ENCODE measurements around the gene SCARF2. TPM values are rescaled to one million over a fixed set of nuclear protein-coding genes. Genes with fewer than 3 reads are reported as not detected.

SCARF2 gene
- total and polyA plus RNA-seq, 2 experiments from 2014 or later, result 7.9 to 45.6 TPM

- no peak for DNase-seq
- H3K36me3 ChIP-seq (ENCODE audit: low read depth), result no peaks in the 10 kb centered on the region
- no peaks in the 10 kb centered on the region for H4K20me1 ChIP-seq (ENCODE audit: insufficient read depth)
- H3K9me3 ChIP-seq (ENCODE audit: low read depth), result no peaks in the 10 kb centered on the region
- H3K27ac ChIP-seq, result no peak overlapping the region
- no peak overlapping the region for H3K9ac ChIP-seq
- no peaks in the 10 kb centered on the region for H3K9me2 ChIP-seq (ENCODE audit: insufficient read depth)
- in situ Hi-C loops (cut with MboI), result no loop called here
- 0 out of 2 replicates have a peak, but pooled peaks cover 5% of the 10 kb centered on the region for H3K4me1 ChIP-seq (ENCODE audit: insufficient read depth)
- H2AFZ ChIP-seq, result no peak overlapping the region
- no peak overlapping the region for H3K4me3 ChIP-seq
- no peaks in the 10 kb centered on the region for H3K27me3 ChIP-seq (replicated peaks; ENCODE audit: insufficient read depth)
- no peaks in the 10 kb centered on the region for H3K79me2 ChIP-seq (ENCODE audit: insufficient read depth)
- whole genome bisulfite sequencing, 2 experiments (ENCODE audit: low coverage in 1 of 2, low lambda C conversion rate in 2 of 2, missing lambda C conversion rate in 2 of 2), result 85 to 93% methylated on average over 3 of the region's 3 CpGs
- H3F3A ChIP-seq (ENCODE audit: insufficient read depth), result no peaks in the 10 kb centered on the region
- H3K4me2 ChIP-seq (ENCODE audit: unreplicated experiment), result no peak overlapping the region
- TF ChIP-seq EZH2 (IDR thresholded peaks at IDR 0.05; ENCODE audit: insufficient read depth, poor library complexity, severe bottlenecking) (no peak), EZH2phosphoT487 (IDR thresholded peaks at IDR 0.05; ENCODE audit: insufficient read depth, low read depth) (no peak)
Observed at GRCh38 chr22:20456722-20457076, 19.1 kb upstream of the SCARF2 start.

GRCh38 chr22:20456064-20456721, 18.6 kb upstream of the SCARF2 start:
- H3K9ac ChIP-seq, result peak overlapping the region; percentile 6; the same call in 1 of the 2 replicates
- H3K27ac ChIP-seq, result no peak overlapping the region
- no peaks in the 10 kb centered on the region for H3K9me3 ChIP-seq (ENCODE audit: low read depth)
- no peak overlapping the region for H3K4me2 ChIP-seq (ENCODE audit: unreplicated experiment)
- no peaks in the 10 kb centered on the region for H3K36me3 ChIP-seq (ENCODE audit: low read depth)
- no peaks in the 10 kb centered on the region for H3F3A ChIP-seq (ENCODE audit: insufficient read depth)
- TF ChIP-seq EZH2phosphoT487 (IDR thresholded peaks at IDR 0.05; ENCODE audit: insufficient read depth, low read depth) (no peak), EZH2 (IDR thresholded peaks at IDR 0.05; ENCODE audit: insufficient read depth, poor library complexity, severe bottlenecking) (no peak)
- no peak overlapping the region for H2AFZ ChIP-seq
- WGBS, 2 experiments (ENCODE audit: low coverage in 1 of 2, low lambda C conversion rate in 2 of 2, missing lambda C conversion rate in 2 of 2), result 12 to 16% methylated on average over 6 of the region's 6 CpGs
- no peaks in the 10 kb centered on the region for H4K20me1 ChIP-seq (ENCODE audit: insufficient read depth)
- H3K27me3 ChIP-seq (replicated peaks; ENCODE audit: insufficient read depth), result no peaks in the 10 kb centered on the region
- H3K79me2 ChIP-seq (ENCODE audit: insufficient read depth), result no peaks in the 10 kb centered on the region
- in situ Hi-C loops (cut with MboI), result no loop called here
- H3K4me1 ChIP-seq (ENCODE audit: insufficient read depth), result 0 out of 2 replicates have a peak, but pooled peaks cover 5% of the 10 kb centered on the region
- no peak overlapping the region for H3K4me3 ChIP-seq
- no peaks in the 10 kb centered on the region for H3K9me2 ChIP-seq (ENCODE audit: insufficient read depth)
- peak; percentile 93 for DNase-seq

- Histone ChIP-seq H3K27ac (no peak overlapping the region), H2AFZ (no peak overlapping the region), H3K9me2 (ENCODE audit: insufficient read depth) (no peaks in the 10 kb centered on the region), H4K20me1 (ENCODE audit: insufficient read depth) (no peaks in the 10 kb centered on the region), H3K79me2 (ENCODE audit: insufficient read depth) (no peaks in the 10 kb centered on the region), H3K4me3 (no peak overlapping the region), H3F3A (ENCODE audit: insufficient read depth) (no peaks in the 10 kb centered on the region), H3K4me2 (ENCODE audit: unreplicated experiment) (no peak overlapping the region), H3K27me3 (replicated peaks; ENCODE audit: insufficient read depth) (no peaks in the 10 kb centered on the region), H3K4me1 (ENCODE audit: insufficient read depth) (0 out of 2 replicates have a peak, but pooled peaks cover 5% of the 10 kb centered on the region), H3K36me3 (ENCODE audit: low read depth) (no peaks in the 10 kb centered on the region), H3K9ac (peak overlapping the region; percentile 6; the same call in 1 of the 2 replicates), H3K9me3 (ENCODE audit: low read depth) (no peaks in the 10 kb centered on the region)
- no peak for TF ChIP-seq EZH2 (IDR thresholded peaks at IDR 0.05; ENCODE audit: insufficient read depth, poor library complexity, severe bottlenecking)
- no peak for TF ChIP-seq EZH2phosphoT487 (IDR thresholded peaks at IDR 0.05; ENCODE audit: insufficient read depth, low read depth)
- peak; percentile 30 for DNase-seq
- 80 to 82% methylated on average over 8 of the region's 8 CpGs for WGBS, 2 experiments (ENCODE audit: low coverage in 1 of 2, low lambda C conversion rate in 2 of 2, missing lambda C conversion rate in 2 of 2)
- in situ Hi-C loops (cut with MboI), result no loop called here
Observed at GRCh38 chr22:20455709-20456063, 18.1 kb upstream of the SCARF2 start.

GRCh38 chr22:20453222-20453621, 15.6 kb upstream of the SCARF2 start:
- Histone ChIP-seq H3K27ac (no peak overlapping the region), H3K4me2 (ENCODE audit: unreplicated experiment) (no peak overlapping the region), H3K79me2 (ENCODE audit: insufficient read depth) (no peaks in the 10 kb centered on the region), H3K4me3 (no peak overlapping the region), H3K36me3 (ENCODE audit: low read depth) (no peaks in the 10 kb centered on the region), H3K27me3 (replicated peaks; ENCODE audit: insufficient read depth) (no peaks in the 10 kb centered on the region), H3K9ac (no peak overlapping the region), H3F3A (ENCODE audit: insufficient read depth) (no peaks in the 10 kb centered on the region), H3K4me1 (ENCODE audit: insufficient read depth) (0 out of 2 replicates have a peak, but pooled peaks cover 8% of the 10 kb centered on the region), H2AFZ (no peak overlapping the region), H4K20me1 (ENCODE audit: insufficient read depth) (no peaks in the 10 kb centered on the region), H3K9me2 (ENCODE audit: insufficient read depth) (no peaks in the 10 kb centered on the region), H3K9me3 (ENCODE audit: low read depth) (no peaks in the 10 kb centered on the region)
- in situ Hi-C loops (cut with MboI), result no loop called here
- no peak for DNase-seq
- TF ChIP-seq EZH2phosphoT487 (IDR thresholded peaks at IDR 0.05; ENCODE audit: insufficient read depth, low read depth) (no peak), EZH2 (IDR thresholded peaks at IDR 0.05; ENCODE audit: insufficient read depth, poor library complexity, severe bottlenecking) (no peak)
- WGBS, 2 experiments (ENCODE audit: low coverage in 1 of 2, low lambda C conversion rate in 2 of 2, missing lambda C conversion rate in 2 of 2), result 96 to 97% methylated on average over 3 of the region's 3 CpGs

Measured in GM23248 (cell line).